Colonic mucosa (tissue), 4 donors: Measurements from ENCODE around the gene NOL4L. TPM values are rescaled to one million over a fixed set of nuclear protein-coding genes. Genes with fewer than 3 reads are reported as not detected.

ENCODE experiments used
- DNase-seq: peaks from one replicate; pipeline ENCODE4 v3.0.0-alpha.2; 2020
- H3K27ac ChIP-seq: fragments of 200-600 bp; one replicate; pipeline ENCODE4 v1.8.0; 2021
- H3K27me3 ChIP-seq: fragments of 200-600 bp; one replicate; pipeline ENCODE4 v1.8.0; 2021
- H3K36me3 ChIP-seq: fragments of 200-600 bp; one replicate; pipeline ENCODE4 v1.8.0; 2021
- H3K4me1 ChIP-seq: fragments of 200-600 bp; one replicate; pipeline ENCODE4 v1.8.0; 2021; ENCODE audit warnings: mild to moderate bottlenecking
- H3K4me3 ChIP-seq: fragments of 200-600 bp; one replicate; pipeline ENCODE4 v1.8.0; 2021
- H3K9ac ChIP-seq, 2 donors: one replicate each; pipeline ENCODE4 v1.7.0; 2013; ENCODE audit warnings: control low read depth in 2 of 2, low read depth in 2 of 2, low read length in 2 of 2
- H3K9me3 ChIP-seq: fragments of 200-600 bp; one replicate; pipeline ENCODE4 v1.8.0; 2021
- CTCF ChIP-seq: fragments of 200-600 bp; IDR thresholded peaks from one replicate; pipeline ENCODE4 v1.8.0; 2022; ENCODE audit warnings: antibody characterized with exemption, mild to moderate bottlenecking
- intact Hi-C: fragments of 100-400 bp; cut with DNase I; formaldehyde crosslinking; loops from one replicate; pipeline ENCODE4 v1.14.1; 2022
- total RNA-seq, 2 donors: library from RNA; stranded (reverse); fragmentation: NEBNext Ultra II Directional in 1 of 2; extraction: Animal tissue kit (Norgen Biotek cat#: 25700) in 1 of 2; gene quantifications; one replicate each; pipeline ENCODE4 v1.2.1, GENCODE V29; 2021
- donor health status: healthy.
- donor health status: DM: no; HTN: no; CAD: no.
- donor health status: DM: no; HTN: no; CAD: no.

Gene NOL4L
- total RNA-seq, 2 donors from 2014 or later = 54.2 to 58.0 TPM

- no peaks in the 10 kb centered on the region for H3K4me1 ChIP-seq
- no peak overlapping the region for H3K9ac ChIP-seq
- no peak overlapping the region for H3K4me3 ChIP-seq
- H3K36me3 ChIP-seq = peaks cover 37% of the 10 kb centered on the region
- DNase-seq = no peak
- no peaks in the 10 kb centered on the region for H3K27me3 ChIP-seq
- no peak for TF ChIP-seq CTCF
- no peak overlapping the region for H3K27ac ChIP-seq
- intact Hi-C loops = no loop called here
- no peaks in the 10 kb centered on the region for H3K9me3 ChIP-seq
Measured at GRCh38 chr20:32429745-32430360, 155.3 kb downstream of the NOL4L start.

- Histone ChIP-seq H3K4me1 (no peaks in the 10 kb centered on the region), H3K9me3 (no peaks in the 10 kb centered on the region), H3K27me3 (no peaks in the 10 kb centered on the region), H3K4me3 (no peak overlapping the region), H3K36me3 (peaks cover 32% of the 10 kb centered on the region), H3K9ac (no peak overlapping the region), H3K27ac (no peak overlapping the region)
- no peak for DNase-seq
- intact Hi-C loops = no loop called here
- no peak for TF ChIP-seq CTCF
Measured at GRCh38 chr20:32429343-32429742, 155.8 kb downstream of the NOL4L start.

- no peaks in the 10 kb centered on the region for H3K27me3 ChIP-seq
- no peaks in the 10 kb centered on the region for H3K9me3 ChIP-seq
- no peak for DNase-seq
- H3K36me3 ChIP-seq = peaks cover 24% of the 10 kb centered on the region
- TF ChIP-seq CTCF = no peak
- no peaks in the 10 kb centered on the region for H3K4me1 ChIP-seq
- intact Hi-C loops = no loop called here
- H3K9ac ChIP-seq = no peak overlapping the region
- no peak overlapping the region for H3K4me3 ChIP-seq
- no peak overlapping the region for H3K27ac ChIP-seq
Measured at GRCh38 chr20:32427996-32428395, 157.1 kb downstream of the NOL4L start.

DNA sequence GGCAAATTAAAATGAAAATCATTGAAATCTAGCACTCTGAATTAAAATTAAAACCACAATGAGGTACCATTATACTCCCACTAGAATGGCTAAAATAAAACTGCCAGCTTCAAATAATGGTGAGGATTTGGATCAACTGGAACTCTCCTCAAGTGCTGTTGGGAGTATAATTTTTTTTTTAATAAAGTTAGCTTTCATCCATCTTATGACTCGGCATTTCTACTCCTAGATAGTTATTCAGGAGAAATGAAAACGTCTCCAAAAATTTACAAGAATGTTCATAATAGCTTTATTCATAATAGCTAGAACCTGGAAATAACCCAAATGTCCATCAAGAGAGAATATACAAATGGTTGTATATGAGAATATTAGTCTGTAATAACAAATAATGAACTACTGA, 163.8 kb downstream of the NOL4L start:
- no peak for DNase-seq

DNA sequence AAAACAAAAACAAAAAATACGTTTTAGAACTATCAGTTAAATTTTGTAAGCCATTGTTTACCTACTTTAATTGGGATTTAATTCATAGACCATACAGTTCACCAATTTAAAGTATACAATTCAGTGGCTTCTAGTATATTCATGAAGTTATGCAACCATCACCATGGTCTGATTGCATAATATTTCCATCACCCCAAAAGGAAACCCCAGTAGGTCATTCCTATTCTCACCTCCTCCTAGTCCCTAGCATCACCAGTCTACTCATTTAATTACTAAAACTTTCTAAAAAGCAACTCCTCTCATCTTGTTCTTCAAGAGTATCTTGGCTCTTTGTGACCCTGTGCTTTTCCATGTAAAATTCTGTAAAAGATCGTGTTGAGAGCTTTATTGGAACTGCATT, 166.8 kb downstream of the NOL4L start:
- no peaks in the 10 kb centered on the region for H3K27me3 ChIP-seq
- H3K4me1 ChIP-seq = no peaks in the 10 kb centered on the region
- no peak overlapping the region for H3K9ac ChIP-seq
- DNase-seq = no peak
- H3K36me3 ChIP-seq = no peaks in the 10 kb centered on the region
- H3K4me3 ChIP-seq = no peak overlapping the region
- intact Hi-C loops = no loop called here
- no peak overlapping the region for H3K27ac ChIP-seq
- no peaks in the 10 kb centered on the region for H3K9me3 ChIP-seq
- no peak for TF ChIP-seq CTCF

More for the DNA sequence above, 163.8 kb downstream of the NOL4L start:
- H3K4me3 ChIP-seq = no peak overlapping the region
- no peak overlapping the region for H3K27ac ChIP-seq
- intact Hi-C loops = no loop called here
- no peaks in the 10 kb centered on the region for H3K36me3 ChIP-seq
- no peak for TF ChIP-seq CTCF
- H3K9me3 ChIP-seq = no peaks in the 10 kb centered on the region
- H3K27me3 ChIP-seq = no peaks in the 10 kb centered on the region
- H3K9ac ChIP-seq = no peak overlapping the region
- no peaks in the 10 kb centered on the region for H3K4me1 ChIP-seq
